ENCODE measurements around the gene TMOD1.

The TMOD1 gene

DNA sequence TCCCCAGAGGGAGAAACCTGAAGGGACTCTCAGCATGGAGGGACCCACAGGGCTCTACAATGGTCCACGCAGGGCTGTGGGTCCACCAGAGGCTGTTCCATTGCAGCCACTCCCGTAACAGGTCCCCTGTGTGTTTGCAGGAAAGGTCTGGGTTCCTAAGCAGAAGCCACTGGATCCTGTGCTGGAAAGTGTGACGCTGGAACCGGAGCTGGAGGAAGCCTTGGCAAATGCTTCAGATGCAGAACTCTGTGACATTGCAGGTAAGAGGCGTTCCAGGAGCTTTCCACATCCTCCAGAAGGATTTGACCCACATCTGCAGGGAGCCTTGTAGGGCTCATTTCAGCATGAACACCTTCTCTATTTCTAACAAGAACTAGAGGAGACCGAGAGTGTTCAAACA, 51.7 kb downstream of the TMOD1 start:
- no peak for TF ChIP-seq TAF1 (IDR thresholded peaks at IDR 0.05; ENCODE audit: borderline replicate concordance, insufficient read depth, low read length)

DNA sequence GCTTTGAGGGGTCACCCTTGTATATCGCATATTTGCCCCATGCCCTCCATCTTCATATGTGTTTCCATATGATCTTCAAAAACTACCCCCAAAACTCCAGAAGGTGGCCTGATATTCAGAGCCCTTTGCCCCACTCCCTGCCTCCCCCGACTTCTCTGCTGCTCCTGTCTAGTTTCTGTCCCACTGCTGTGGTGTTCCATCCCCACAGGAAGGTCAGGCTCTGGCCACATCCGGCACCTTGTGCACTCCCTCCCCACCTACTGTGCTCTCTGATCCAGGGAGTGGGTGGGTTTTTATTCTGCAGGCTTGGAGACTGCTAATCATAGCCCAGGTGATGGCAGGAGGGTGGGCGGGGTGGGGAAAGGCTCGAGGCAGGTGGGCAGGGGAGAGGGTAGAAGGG, 52.4 kb downstream of the TMOD1 start:
- TF ChIP-seq SIN3A (IDR thresholded peaks at IDR 0.05; ENCODE audit: borderline replicate concordance, insufficient read depth, low read length) (no peak), TAF1 (IDR thresholded peaks at IDR 0.05; ENCODE audit: borderline replicate concordance, insufficient read depth, low read length) (no peak), FOXP2 (optimal IDR thresholded peaks at IDR 0.05; ENCODE audit: borderline replicate concordance, extremely low read depth, extremely low read length, insufficient read depth) (no peak), POLR2AphosphoS5 (IDR thresholded peaks at IDR 0.05; ENCODE audit: low read depth, low read length) (no peak)
- TF ChIP-seq, protein P1, sequence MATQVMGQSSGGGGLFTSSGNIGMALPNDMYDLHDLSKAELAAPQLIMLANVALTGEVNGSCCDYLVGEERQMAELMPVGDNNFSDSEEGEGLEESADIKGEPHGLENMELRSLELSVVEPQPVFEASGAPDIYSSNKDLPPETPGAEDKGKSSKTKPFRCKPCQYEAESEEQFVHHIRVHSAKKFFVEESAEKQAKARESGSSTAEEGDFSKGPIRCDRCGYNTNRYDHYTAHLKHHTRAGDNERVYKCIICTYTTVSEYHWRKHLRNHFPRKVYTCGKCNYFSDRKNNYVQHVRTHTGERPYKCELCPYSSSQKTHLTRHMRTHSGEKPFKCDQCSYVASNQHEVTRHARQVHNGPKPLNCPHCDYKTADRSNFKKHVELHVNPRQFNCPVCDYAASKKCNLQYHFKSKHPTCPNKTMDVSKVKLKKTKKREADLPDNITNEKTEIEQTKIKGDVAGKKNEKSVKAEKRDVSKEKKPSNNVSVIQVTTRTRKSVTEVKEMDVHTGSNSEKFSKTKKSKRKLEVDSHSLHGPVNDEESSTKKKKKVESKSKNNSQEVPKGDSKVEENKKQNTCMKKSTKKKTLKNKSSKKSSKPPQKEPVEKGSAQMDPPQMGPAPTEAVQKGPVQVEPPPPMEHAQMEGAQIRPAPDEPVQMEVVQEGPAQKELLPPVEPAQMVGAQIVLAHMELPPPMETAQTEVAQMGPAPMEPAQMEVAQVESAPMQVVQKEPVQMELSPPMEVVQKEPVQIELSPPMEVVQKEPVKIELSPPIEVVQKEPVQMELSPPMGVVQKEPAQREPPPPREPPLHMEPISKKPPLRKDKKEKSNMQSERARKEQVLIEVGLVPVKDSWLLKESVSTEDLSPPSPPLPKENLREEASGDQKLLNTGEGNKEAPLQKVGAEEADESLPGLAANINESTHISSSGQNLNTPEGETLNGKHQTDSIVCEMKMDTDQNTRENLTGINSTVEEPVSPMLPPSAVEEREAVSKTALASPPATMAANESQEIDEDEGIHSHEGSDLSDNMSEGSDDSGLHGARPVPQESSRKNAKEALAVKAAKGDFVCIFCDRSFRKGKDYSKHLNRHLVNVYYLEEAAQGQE (IDR thresholded peaks at IDR 0.05; ENCODE audit: insufficient read depth in 1 of 2, low read depth in 2 of 2, low read length in 2 of 2) = no peak

DNA sequence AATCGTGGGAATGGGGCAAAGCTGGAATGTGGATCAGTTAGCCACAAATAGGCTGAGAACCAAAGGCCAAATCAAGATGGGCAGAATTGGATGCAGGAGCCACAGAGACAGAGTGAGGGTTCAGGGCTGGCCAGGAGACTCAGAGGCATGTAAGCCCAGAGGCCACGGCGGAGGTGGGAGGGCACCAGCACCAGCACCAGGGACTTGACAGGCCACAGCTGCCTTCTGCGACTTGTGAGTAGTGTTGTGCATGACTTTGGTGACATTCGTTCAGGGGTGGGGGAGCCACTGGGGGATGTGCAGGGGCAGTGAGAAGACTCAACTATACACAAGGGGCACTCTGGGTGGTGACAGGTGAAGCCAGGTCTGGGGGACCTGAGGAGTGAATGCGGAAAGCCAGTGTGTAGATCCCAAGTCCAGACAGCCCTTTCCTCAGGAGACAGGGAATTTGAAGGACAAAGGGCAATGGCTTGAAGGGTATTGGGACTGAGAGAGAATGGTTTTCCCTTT, 53.2 kb downstream of the TMOD1 start:
- TF ChIP-seq SIN3A (IDR thresholded peaks at IDR 0.05; ENCODE audit: borderline replicate concordance, insufficient read depth, low read length) (no peak), TAF1 (IDR thresholded peaks at IDR 0.05; ENCODE audit: borderline replicate concordance, insufficient read depth, low read length) (no peak), FOXP2 (optimal IDR thresholded peaks at IDR 0.05; ENCODE audit: borderline replicate concordance, extremely low read depth, extremely low read length, insufficient read depth) (no peak), POLR2AphosphoS5 (IDR thresholded peaks at IDR 0.05; ENCODE audit: low read depth, low read length) (no peak)
- TF ChIP-seq, protein P1 (IDR thresholded peaks at IDR 0.05; ENCODE audit: insufficient read depth in 1 of 2, low read depth in 2 of 2, low read length in 2 of 2) = no peak

DNA sequence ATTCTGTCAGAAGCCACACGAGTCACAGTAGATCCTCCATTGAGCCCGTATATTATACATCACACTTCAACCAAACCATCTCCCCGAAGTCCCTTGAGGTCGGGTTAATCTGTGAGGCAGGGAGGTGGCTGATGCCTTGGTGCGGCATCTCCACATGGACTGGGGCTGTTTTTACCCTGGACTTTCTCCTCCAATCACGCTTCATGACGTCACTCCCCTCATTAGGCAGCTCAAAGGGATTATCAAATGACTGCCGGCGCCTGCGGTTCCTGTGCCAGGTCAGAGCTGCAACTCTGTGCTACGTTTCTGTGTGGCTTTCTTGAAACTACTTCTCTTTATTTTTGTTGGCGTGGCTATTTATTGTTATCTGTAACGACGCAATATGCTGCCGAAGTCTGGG, 53.7 kb downstream of the TMOD1 start:
- TF ChIP-seq FOXP2 (optimal IDR thresholded peaks at IDR 0.05; ENCODE audit: borderline replicate concordance, extremely low read depth, extremely low read length, insufficient read depth) = no peak
- TF ChIP-seq SIN3A (IDR thresholded peaks at IDR 0.05; ENCODE audit: borderline replicate concordance, insufficient read depth, low read length) = no peak
- TF ChIP-seq, protein P1 (IDR thresholded peaks at IDR 0.05; ENCODE audit: insufficient read depth in 1 of 2, low read depth in 2 of 2, low read length in 2 of 2) = no peak
- TF ChIP-seq POLR2AphosphoS5 (IDR thresholded peaks at IDR 0.05; ENCODE audit: low read depth, low read length) = no peak
- no peak for TF ChIP-seq TAF1 (IDR thresholded peaks at IDR 0.05; ENCODE audit: borderline replicate concordance, insufficient read depth, low read length)

DNA sequence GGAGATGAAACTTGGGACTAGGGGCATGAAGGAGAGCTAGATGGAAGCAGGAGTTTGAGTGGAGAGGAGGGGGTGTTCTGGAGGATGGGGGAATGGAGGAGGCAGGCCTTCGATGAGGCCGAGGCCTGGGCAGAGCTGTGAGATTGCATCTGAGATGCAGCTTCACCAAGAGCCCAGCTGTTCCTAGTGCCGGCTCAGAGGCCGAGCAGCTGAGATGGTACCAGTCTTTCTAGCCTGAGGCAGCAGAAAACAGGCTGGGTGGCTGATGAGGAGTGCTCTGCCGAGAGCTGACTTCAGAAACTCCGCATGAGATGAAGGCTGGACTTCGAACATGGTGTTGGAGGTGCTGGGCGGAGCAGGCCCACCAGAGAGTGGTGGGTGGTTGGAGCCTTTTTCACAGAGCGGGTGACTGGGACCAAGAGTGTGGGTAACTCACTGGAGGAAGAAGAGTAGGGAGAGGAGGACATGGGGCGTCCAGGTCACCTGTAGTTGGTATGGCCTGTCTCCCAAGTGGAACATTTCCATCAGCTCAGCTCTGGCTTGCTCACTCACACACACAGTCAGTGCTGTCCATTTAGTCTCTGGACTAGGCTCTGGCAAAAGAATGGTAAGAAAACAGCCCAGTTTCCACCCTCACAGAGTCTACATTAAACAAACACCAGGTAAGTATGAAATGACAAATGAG, 54.7 kb downstream of the TMOD1 start:
- TF ChIP-seq SIN3A (IDR thresholded peaks at IDR 0.05; ENCODE audit: borderline replicate concordance, insufficient read depth, low read length) = no peak
- TF ChIP-seq, protein P1 (IDR thresholded peaks at IDR 0.05; ENCODE audit: insufficient read depth in 1 of 2, low read depth in 2 of 2, low read length in 2 of 2) = no peak
- TF ChIP-seq POLR2AphosphoS5 (IDR thresholded peaks at IDR 0.05; ENCODE audit: low read depth, low read length) = no peak
- TF ChIP-seq TAF1 (IDR thresholded peaks at IDR 0.05; ENCODE audit: borderline replicate concordance, insufficient read depth, low read length) = no peak
- TF ChIP-seq FOXP2 (optimal IDR thresholded peaks at IDR 0.05; ENCODE audit: borderline replicate concordance, extremely low read depth, extremely low read length, insufficient read depth) = no peak

All from PFSK-1 (cell line).